Stimulated activated CD4-positive, alpha-beta T cell treated with anti-CD3 and anti-CD28 coated beads, Interleukin-12 subunit alpha, Interleukin-12 subunit beta, amount 100 ng/mL, for 24 hours (primary cell): ENCODE measurements around the gene FBXO28.
"Not testable (repeated sequence)": the region's sequence is repeated elsewhere in the genome, so short reads cannot be mapped to it uniquely, and the experiment has no call there.

Source experiments
- DNase-seq, 2 experiments: peaks; one replicate each; pipeline ENCODE4 v3.0.0-alpha.2; 2020; ENCODE audit warnings: low read depth in 2 of 2

The FBXO28 gene

DNA sequence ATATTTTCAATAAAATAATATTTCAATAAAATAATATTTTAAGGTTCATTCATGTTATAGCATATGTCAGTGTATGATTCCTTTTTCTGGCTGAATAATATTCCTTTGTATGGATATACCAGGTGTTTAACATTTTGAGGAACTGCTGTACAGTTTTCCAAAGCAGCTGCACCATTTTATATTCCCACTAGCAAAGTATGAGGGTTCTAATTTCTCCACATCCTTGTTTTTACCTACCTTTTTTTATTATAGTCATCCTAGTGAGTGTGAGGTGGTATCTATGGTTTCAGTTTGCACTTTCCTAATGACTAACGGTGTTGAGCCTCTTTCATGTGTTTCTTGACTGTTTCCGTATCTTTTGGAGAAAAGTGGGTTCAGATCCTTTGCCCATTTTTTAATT lies 74.4 kb downstream of the FBXO28 start:
- no peak for DNase-seq

DNA sequence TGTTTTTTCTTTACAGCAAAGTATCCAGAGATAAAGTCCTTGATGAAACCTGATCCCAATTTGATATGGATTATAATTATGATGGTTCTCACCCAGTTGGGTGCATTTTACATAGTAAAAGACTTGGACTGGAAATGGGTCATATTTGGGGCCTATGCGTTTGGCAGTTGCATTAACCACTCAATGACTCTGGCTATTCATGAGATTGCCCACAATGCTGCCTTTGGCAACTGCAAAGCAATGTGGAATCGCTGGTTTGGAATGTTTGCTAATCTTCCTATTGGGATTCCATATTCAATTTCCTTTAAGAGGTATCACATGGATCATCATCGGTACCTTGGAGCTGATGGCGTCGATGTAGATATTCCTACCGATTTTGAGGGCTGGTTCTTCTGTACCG lies 75.7 kb downstream of the FBXO28 start:
- no peak for DNase-seq

DNA sequence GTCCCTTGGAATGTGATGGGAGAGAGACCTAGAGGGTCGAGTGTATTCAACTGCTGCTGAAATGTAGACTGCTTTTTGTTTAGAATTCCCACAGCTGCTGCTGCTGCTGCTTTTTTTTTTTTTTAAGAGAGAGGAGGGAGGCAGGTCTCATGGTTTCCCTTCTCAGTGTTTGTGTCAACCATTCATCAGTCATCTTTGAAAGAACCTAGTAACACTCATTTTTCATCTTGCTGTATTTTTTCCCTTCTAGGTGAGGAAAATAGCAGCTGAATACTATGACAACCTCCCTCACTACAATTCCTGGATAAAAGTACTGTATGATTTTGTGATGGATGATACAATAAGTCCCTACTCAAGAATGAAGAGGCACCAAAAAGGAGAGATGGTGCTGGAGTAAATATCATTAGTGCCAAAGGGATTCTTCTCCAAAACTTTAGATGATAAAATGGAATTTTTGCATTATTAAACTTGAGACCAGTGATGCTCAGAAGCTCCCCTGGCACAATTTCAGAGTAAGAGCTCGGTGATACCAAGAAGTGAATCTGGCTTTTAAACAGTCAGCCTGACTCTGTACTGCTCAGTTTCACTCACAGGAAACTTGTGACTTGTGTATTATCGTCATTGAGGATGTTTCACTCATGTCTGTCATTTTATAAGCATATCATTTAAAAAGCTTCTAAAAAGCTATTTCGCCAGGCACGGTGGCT lies 78.3 kb downstream of the FBXO28 start:
- DNase-seq = no peak

DNA sequence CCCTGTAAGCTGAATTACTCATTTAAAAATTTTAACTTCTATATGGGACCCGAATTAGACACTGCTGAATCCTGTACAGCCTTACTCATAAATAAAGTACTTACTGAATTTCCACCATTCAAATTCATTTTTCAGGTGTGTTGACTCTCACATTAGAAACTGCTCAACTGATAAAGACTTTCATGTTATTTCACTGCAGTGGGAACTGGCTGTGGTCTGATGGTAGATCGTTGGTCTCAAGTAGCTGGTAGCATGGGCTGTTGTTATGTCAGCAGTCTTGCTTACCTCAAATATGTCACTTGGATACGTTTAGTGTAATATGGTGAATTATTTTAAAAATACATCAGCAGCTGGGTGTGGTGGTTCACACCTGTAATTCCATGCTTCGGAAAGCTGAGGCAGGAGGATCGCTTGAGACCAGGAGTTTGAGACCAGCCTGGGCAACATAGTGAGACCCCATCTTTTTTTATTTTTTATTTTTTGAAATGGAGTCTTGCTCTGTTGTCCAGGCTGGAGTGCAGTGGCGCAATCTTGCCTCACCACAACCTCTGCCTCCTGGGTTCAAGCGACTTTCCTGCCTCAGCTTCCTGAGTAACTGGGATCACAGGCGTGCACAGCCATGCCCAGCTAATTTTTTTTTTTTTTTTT lies 79.5 kb downstream of the FBXO28 start:
- no peak for DNase-seq

DNA sequence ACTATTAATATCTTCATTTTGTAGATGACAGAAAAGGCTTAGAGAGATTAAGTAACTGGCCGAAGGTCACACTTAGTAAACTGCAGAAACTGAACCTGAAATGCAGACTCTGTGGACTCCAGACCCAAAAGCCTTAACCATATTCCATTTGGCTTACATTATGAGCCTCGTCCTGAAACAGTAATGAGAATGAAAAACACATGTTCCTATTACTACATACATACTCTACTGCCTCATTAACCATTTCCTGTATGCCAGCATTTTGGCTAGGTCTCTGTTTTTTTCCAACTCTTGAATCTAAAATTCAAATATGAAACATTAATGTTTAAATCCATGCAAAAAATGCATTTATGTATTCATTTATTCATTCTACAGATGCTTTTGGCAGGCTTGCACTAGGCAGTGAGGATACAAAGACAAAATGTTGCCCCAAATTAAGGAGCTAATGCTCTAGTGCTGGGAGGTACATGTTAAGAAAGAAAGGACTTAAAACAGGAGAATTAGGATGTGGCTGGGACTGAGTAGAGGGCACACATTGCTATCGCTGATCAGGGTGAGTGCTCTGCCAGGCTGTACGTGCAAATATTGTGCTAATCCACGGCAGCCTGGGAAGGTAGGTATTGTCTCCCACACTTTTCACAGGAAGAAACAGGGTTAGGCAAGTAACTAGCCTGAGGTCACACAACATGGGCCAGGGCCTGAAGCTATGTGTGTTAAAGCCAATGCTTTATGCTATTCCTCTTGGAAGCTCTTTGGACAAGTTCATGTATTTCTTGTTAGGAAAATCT lies 83.1 kb downstream of the FBXO28 start:
- DNase-seq = no peak

DNA sequence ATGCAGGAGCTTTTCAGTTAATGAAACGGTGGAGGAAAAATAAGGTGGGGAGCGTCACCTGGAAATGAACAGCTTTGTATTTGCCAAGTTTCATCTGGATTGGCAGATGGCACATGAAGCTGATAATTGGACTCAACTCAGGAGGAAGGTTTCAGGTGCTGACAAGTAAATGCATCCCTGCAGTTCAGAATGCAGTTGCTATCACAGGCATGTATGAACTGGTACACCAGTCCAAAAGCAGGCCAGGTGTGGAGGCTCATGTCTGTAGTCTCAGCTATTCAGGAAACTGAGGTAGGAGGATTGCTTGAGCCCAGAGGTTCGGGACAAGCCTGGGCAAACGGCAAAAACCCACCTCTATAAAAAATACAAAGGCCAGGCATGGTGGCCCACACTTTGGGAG lies 84.7 kb downstream of the FBXO28 start:
- DNase-seq = no peak

DNA sequence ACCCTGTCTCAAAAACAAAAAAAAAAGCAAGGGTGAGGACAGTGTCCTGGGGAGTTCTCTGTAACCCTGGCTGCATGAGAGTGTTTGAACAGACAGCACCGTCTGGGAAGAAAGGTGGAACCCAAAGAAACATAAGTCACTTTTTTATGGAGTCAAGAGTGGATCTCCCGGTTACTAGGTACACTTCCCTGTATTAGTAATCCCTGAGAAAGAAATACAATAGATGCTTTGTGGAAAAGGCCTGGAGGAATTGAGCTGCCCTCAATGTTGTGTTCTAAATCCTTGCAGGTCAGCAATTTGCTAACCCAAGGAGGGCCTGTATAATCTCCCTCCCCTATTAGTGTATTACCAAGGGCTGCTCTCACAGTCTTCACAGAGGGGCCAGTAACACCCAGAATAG lies 85.8 kb downstream of the FBXO28 start:
- no peak for DNase-seq

DNA sequence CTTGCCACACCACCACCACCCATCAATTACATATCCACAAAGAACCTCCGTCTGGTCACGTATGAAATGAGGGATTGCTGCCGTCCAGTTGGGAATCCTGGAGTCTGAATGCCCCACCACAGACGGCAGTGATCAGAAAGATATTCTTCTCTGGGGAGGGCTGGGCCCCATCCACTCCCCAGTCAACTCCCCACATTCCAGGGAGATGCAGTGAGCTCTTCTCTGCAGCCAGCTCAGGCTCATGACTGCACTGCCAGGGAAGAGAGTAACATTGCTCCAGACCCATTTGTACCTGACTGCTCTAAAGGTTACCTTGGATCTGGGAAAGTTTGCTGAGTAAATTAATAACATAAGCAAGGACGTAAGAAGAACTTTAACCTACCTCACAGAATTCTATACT lies 87.5 kb downstream of the FBXO28 start:
- DNase-seq = no peak

DNA sequence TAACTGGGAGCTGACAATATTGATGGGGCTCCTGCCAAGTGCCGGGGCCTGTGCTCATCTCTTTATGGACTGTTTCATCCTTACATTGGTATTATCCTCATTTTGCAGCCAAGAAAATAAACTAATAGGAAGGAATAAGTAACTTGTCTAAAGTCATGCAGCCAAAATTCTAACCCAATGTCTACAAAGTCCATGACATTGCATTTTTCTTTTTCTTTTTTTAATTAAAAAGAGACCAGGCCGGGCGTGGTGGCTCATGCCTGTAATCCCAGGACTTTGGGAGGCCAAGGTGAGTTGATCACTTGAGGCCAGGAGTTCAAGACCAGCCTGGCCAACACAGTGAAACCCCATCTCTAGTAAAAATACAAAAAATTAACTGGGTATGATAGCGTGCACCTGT lies 87.9 kb downstream of the FBXO28 start:
- DNase-seq = no peak

DNA sequence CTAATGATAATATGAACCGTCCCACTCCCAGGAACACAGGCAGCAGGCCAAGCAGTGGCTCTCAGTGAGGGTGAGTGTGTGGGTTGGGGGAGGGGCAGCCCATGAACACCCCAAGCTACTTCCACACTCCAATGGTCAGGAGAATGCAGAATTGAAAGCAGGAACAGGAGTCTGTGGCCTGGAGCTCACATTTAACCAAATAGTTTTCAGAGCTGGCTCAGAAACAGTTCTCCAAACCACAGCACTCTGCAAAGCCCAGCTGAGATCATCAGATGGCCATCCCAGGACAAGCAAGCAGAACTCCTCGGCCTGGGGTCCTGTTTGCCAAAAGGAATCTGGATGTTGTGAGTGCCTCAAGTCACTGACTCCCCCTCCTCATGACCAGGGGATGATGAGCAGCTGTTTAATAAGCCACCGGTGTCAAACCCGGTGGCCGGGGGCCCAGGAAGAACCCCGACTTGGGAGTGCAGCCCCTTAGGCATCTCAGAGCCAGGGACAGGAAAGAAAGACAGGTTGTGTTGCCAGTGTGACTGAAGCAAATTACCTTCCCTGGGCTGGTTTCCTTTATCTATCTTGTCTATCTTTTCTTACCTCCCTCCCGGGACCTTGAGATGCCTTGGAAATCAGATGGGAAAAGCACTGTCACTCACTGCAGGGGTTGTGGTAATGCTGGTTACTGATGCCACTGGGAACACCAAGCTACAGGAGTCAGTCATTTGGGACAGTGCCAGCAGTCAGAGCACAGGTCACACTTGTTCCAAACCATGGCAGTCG lies 89.5 kb downstream of the FBXO28 start:
- DNase-seq = no peak

DNA sequence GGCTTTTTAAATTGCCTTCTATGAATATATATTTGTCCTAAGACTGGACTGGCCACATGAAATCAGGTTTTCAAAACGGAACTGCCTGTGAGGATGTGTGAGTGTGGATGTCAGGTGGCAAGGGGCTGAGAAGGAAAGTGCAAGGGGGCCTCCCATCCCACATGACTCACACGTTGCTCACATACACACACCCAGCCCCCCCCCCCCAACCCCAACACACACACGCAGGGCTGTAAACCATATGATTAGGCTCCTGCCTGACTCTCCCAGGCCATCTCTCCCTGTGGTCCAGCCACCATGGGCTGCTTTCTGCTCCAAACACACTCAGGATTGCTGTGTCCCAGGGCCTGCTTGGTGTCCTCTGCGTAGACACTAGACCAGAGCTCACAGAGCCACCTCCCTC lies 91.5 kb downstream of the FBXO28 start:
- peak in 1 of 2 experiments; percentile 26 for DNase-seq

DNA sequence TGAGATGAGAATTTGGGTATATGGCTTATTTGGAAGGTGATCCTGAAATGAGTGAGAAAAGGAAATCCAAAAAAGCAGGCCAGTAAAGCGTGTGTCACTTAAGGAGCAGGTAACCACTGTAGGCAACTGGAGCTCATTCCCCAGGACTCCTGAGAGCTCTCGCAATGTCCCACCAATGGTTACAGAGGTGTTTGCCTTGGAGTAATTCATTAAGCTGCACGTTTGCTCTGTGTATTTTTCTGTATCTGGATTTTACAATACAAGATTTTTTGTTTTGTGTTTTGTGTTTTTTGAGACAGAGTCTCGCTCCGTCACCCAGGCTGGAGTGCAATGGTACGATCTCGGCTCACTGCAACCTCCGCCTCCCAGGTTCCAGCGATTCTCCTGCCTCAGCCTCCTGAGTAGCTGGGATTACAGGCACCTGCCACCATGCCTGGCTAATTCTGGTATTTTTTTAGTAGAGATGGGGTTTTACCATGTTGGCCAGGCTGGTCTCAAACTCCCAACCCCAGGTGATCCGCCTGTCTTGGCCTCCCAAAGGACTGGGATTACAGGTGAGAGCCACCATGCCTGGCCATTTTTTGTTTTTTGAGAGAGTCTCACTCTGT lies 92.1 kb downstream of the FBXO28 start:
- not testable (repeated sequence) for DNase-seq

DNA sequence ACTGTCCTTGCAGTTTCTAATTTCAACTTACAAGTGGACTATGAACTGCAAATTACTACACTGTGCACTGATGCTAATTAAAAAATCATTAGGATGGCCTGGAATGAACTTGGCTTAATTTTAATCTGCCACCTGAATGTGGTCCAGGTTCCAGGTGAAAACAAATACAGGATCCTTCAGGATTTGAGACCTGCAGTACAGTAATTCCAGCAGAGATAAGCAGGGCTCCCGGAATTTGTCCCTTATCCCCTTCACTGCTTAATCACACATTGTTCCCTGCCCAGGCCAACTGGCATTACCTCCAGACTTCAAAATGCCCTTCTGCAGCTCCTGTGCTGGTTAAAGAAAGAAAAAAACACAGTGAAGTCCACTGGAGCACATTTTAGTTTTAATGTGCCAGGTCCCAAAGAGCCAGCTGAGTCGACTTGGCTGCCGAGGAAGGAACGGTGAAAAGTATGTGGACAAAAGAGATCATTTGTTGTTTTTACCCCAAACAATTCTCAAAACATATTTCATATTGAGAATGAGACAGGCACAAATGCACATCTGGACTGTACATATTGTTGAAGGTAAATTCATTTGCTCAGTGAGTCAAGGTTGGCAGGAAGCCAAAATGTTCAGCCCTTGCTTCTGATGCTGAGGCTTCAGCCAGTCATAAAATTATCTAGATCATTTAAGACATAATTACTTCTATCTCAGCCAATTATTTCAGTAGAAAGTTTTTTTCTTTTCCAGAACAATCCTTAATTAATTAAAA lies 97.5 kb downstream of the FBXO28 start:
- DNase-seq = no peak
